ENCODE results near the gene AP1S2. TPM values are rescaled to one million over a fixed set of nuclear protein-coding genes. Genes with fewer than 3 reads are reported as not detected.

The AP1S2 gene
- total and polyA plus RNA-seq, 9 of the 15 experiments (the other 6 are each of a cell fraction or from before 2014, with no cell fraction given): 11.1 to 64.2 (median 25.8) TPM

DNA sequence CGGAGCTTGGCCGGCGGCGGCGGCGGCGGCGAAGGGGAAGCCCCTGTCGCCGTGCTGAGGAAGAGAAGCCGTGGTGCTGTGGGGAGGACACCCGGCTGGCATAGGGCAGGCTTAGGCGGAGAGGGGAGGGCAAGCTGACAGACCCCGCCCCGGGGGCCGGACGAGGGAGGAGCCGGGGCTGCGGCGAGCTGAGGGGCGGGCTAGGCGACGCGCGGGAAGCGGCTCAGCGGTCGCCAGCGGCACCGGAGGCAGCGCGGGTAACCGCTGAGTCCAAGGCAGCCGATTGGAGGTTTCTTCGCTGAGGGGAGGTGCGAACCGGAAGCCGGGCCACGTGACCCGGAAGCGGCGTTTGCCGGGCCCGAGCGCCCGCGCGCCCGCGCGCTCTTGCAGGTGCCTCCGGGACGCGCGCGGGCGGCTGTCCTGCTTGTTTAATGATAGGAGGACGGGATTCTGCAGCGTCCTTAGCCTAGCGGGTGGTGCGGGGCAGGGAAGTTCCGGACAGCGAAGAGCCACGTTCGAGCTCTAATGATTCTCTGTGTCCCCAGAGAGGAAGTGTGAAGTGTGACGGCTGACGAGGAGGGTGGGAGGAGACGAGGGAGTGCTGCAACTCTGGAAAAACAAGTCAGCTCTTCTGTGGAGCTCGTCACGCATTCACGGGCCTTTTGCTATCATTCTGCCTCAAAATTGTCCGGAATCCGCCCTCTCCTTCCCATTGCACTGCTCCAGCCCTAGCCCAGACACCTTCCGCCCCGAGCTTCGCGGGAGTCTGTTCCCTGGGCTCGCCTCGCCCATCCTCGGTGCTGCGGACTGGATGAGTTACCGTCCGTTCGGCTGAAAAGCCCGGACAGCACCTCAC is at the start of gene AP1S2 (continued):
- TF ChIP-seq KDM1A (IDR thresholded peaks at IDR 0.05) (no peak), FOXA3 (CRISPR knock-in tag; conservative IDR thresholded peaks at IDR 0.05 in 1 of 2, IDR thresholded peaks at IDR 0.05 in 1 of 2) (no peak), SRSF9 (IDR thresholded peaks at IDR 0.05; ENCODE audit: borderline replicate concordance, low read depth, low read length) (no peak), TCF3 (CRISPR knock-in tag; IDR thresholded peaks at IDR 0.05) (no peak), XRCC5 (IDR thresholded peaks at IDR 0.05; ENCODE audit: low read depth, low read length) (no peak), SMAD3 (CRISPR knock-in tag; conservative IDR thresholded peaks at IDR 0.05) (no peak), RAD21 (CRISPR knock-in tag; conservative IDR thresholded peaks at IDR 0.05 in 1 of 2, IDR thresholded peaks at IDR 0.05 in 1 of 2) (no peak), ZFX (CRISPR knock-in tag; IDR thresholded peaks at IDR 0.05) (peak; percentile 49), CREB1 (IDR thresholded peaks at IDR 0.05) (peak; percentile 25; the same call in 1 of the 2 replicates), CREB1 (CRISPR knock-in tag; IDR thresholded peaks at IDR 0.05) (peak; percentile 33; the same call in 1 of the 2 replicates), MBD2 (IDR thresholded peaks at IDR 0.05; ENCODE audit: borderline replicate concordance, low read depth) (peak; percentile 32; the same call in 1 of the 2 replicates), PRDM10 (IDR thresholded peaks at IDR 0.05; ENCODE audit: partially characterized antibody) (no peak), SIX5 (IDR thresholded peaks at IDR 0.05; ENCODE audit: borderline replicate concordance in 1 of 2, insufficient read depth in 1 of 2, low read depth in 1 of 2, low read length in 2 of 2) (no peak), PHF20 (IDR thresholded peaks at IDR 0.05; ENCODE audit: partially characterized antibody) (peak; percentile 68)
- TF ChIP-seq, protein P1, sequence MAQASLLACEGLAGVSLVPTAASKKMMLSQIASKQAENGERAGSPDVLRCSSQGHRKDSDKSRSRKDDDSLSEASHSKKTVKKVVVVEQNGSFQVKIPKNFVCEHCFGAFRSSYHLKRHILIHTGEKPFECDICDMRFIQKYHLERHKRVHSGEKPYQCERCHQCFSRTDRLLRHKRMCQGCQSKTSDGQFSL (CRISPR knock-in tag; IDR thresholded peaks at IDR 0.05): no peak
- TF ChIP-seq, protein P1 (tag; IDR thresholded peaks at IDR 0.05): no peak
- TF ChIP-seq, protein P2, sequence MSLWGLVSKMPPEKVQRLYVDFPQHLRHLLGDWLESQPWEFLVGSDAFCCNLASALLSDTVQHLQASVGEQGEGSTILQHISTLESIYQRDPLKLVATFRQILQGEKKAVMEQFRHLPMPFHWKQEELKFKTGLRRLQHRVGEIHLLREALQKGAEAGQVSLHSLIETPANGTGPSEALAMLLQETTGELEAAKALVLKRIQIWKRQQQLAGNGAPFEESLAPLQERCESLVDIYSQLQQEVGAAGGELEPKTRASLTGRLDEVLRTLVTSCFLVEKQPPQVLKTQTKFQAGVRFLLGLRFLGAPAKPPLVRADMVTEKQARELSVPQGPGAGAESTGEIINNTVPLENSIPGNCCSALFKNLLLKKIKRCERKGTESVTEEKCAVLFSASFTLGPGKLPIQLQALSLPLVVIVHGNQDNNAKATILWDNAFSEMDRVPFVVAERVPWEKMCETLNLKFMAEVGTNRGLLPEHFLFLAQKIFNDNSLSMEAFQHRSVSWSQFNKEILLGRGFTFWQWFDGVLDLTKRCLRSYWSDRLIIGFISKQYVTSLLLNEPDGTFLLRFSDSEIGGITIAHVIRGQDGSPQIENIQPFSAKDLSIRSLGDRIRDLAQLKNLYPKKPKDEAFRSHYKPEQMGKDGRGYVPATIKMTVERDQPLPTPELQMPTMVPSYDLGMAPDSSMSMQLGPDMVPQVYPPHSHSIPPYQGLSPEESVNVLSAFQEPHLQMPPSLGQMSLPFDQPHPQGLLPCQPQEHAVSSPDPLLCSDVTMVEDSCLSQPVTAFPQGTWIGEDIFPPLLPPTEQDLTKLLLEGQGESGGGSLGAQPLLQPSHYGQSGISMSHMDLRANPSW (CRISPR knock-in tag; IDR thresholded peaks at IDR 0.05): no peak
